SH-SY5Y (cell line): ENCODE results near the gene HOXC5.

ENCODE experiments used
- GATA2 ChIP-seq: IDR thresholded peaks from 2 replicates; pipeline ENCODE4 v1.6.1; 2011; ENCODE audit warnings: mild to moderate bottlenecking, low read depth, low read length
- GATA3 ChIP-seq: IDR thresholded peaks from 2 replicates; pipeline ENCODE4 v1.6.1; 2011; ENCODE audit warnings: low read depth, mild to moderate bottlenecking, low read length, moderate library complexity

The HOXC5 gene

DNA sequence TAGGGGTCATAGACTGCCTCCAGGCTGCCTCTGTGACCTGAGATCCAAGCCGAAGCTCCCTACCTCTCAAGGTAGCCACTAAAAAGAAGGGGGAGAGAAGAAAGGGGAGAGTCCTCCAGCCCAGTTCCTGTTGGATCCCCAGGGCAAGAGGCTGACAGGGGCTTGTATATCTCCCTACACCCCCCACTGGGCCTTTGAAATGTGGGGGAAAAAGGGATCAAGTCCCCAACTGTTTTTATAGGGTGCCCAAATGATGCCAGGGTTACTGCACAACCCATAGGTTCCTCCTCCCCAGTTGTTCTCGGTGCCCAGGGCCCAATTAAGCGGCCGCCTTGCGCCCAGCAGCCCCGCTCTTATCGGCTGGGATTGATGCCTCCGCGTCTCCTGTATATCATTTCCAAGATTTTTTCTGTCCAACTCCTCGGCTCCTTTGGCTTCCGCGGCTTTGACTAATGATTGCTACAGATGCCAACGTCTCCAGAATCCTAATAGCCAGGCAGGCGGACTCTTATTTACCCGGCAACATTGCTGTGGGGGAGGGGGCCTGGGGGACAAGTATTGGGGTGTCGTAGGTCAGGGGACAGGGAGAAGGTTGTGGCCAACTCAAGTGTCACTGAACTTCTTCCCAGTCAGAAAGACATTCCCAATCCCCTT lies 13.1 kb downstream of the HOXC5 start:
- TF ChIP-seq GATA2 (no peak), GATA3 (no peak)

DNA sequence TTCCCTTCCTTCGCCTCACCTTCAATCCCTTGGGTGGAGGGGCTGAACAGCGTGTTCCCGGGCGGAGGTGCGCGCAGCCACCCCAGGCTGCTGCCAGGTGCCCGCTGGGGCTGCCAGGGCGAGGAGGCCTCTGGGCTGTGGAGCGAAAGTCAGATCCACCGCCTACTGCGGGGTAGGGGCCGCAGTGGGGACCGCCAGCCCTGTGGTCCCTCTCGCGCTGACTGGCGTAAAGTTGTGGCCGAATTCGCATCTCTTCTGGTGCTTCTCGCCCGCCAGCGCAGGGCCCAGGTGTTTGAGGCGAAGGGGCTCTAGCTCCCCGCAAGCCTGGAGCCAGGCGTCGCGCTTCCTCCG lies 13.9 kb downstream of the HOXC5 start:
- no peak for TF ChIP-seq GATA2
- TF ChIP-seq GATA3 = no peak

DNA sequence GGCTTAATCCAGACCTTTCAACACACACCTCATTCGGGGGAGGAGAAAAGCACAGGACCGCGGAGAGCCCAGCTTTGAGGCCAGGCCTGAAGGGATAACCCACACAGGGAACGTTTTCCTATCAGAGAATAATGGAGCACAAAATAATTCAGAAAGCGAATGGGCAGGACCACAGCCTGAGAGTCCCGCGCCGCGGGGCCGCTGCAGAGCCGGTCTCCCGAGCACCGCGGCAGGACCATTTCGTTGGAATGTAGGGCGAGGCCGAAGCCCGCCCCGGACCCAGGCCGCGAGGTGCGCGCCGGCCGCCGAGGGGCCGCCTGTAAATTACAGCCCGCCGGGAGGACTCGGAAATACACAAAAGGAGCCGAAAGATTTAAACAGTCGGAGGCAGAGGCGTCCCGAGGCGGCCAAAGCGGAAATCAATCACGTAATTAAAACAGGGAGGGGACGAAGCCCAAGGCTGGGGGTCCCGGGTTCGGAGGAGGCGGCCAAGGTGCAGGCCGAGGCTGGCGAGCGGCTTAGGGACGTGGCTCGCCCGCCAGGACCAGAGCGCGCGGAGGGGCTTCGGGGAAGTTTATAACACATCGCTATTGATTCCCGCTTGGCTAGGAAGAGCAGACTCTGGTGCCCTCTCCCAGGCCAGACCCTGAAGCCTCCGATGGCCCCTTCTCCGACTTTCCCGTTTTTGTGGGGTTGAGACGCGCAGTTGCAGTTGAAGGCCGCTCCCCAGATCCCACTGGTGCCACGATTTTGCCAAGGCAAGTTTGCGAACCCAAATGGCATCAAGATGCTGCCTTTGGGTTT lies 14.5 kb downstream of the HOXC5 start:
- no peak for TF ChIP-seq GATA3
- TF ChIP-seq GATA2 = no peak

DNA sequence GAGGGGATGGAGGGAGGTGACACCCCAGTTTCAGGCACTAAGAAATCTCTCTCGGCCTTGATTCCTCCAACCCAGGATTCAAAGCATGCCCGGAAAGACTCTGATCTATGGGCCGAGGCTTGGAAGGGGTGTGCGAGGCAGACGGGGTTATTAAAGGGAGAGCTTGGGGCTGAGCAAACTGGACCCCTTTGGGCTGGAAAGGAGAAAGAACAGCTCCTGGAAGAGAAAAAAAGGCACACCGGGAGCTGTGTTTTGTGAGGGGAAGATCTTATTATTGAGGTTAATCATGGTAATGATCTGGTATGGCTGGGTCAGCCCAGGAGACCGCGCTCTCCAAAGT lies 15.1 kb downstream of the HOXC5 start:
- TF ChIP-seq GATA3 = no peak
- no peak for TF ChIP-seq GATA2

DNA sequence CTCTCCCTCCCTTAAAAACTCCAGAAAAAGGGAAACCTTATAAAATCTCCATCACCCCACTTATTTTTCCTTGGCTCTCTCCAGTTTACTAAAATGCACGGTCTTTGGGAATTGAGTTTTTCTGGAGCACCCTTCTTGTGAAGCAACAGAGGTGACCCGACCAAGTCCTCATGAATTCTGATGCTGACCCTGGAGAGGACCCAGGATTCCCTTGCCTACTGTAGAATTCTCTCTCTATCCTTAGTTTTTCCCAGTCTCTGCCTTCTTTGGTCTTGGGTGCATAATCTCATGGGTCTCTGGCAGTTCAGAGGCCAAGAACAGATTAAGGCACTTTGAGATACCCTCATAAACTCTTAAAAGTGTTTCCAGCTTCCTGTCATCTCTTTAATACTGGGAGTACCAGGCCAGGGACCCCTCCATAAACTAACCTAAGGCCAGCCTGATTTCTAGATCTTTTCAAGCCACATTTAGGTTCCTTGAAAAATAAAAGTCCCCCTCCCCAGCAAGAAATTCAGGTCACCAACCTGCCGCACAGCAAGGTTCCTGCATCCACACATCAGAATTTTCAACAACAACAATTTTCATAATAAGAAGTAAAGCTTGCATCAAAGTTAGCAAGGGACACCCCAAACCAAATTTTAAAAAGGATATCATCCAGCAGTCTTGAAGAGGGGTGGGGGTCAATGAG lies 15.7 kb downstream of the HOXC5 start:
- TF ChIP-seq GATA3 = no peak
- TF ChIP-seq GATA2 = no peak

DNA sequence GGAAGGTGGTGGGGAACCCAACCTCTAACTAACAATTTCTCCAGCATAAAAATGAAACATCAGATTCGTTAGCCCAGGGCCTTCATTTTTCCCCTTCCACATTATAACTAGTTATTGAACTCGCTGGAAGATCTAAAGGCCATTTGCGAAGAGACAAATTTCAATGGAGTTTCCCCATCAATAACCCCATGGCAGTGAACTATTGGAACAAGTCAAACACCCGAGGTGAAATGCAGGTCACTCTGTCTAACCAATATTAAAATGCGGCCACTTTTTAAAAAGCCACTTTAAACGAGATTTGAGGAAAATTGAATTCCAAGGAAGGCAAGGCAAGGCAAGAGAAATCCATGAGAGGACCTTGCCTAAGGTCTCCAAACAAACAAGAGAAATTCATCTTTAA lies 16.3 kb downstream of the HOXC5 start:
- TF ChIP-seq GATA2 (no peak), GATA3 (no peak)

DNA sequence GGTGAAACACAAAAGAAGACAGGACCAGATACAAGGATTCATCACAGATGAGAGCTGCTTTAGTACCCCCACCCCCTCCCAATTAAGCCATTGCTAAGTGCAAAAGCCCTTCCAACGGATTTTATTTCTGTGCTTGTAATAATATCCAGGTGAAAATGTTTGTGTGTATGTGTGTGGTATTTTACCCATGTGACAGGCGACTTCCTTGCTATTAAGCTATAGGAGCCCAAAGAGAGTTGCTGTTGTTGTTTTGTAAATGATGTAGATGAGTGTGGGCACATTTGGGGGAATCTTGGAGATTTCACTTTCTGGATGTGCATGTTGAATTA lies 17.6 kb downstream of the HOXC5 start:
- TF ChIP-seq GATA2 (no peak), GATA3 (no peak)

DNA sequence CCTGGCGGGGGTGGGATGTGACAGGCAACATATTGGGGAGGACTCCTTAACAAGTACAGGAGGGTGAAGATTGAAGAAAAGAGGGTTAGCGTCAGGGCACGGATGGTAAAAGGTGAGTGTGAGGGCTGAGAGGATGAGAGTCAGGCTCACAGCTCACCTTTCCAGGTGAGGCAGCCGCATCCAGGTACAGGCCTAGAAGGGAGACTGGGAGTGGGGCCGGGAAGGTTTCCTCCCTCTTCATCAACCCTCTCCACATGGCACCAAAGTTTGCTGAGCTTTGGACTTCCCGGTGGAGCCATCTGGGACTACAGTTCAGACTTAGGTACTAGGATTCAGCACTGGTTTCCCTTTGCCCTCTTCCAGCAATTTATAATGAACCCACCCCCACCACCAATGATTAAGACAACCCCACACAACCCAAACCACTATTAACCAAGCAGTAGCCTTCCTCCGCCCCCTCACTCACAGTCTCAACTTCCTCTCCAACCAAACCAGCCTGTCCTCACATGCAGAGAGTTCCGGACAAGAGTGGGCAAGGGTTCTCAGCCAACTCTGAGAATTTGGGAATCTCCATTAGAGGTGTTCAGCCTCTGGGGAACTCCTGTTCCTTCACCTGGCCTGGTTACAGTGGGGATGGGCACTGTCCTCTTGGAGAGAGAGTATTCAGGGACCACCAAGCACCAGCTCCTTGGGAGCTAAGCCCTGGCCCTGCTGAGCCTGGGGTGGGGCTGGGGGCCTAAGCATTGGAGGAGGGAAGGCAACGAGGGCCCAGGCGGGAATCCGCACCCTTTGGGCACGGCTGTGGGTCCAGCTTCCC lies 18.4 kb downstream of the HOXC5 start:
- no peak for TF ChIP-seq GATA3
- TF ChIP-seq GATA2 = no peak

DNA sequence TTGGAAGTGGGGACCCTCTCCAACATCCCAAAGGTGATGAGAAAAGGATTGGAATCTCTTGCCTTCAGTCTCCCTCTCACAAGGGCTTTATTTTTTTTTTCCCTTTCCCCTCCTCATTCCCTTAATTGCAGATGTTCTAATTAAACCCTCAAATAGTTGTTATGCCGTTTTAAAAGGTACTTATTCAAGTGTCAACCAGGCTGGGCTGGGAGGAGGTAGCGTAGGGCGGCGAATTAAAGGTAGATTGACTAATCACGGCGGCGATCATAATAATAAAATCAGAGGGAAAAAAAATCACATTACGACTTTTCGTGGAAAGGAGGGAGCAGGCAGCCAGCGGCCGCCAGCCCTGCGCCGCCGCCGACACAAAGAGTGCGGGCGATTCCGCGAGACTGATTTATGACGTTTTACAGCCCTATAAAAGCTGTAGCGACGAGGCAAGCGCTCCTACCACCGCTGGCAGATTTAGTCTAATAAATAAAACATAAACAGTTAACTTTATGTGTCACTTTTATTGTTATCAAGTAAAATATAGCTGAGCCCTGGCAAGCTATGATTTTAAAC lies 19.1 kb downstream of the HOXC5 start:
- peak; percentile 59 for TF ChIP-seq GATA2
- TF ChIP-seq GATA3 = no peak

DNA sequence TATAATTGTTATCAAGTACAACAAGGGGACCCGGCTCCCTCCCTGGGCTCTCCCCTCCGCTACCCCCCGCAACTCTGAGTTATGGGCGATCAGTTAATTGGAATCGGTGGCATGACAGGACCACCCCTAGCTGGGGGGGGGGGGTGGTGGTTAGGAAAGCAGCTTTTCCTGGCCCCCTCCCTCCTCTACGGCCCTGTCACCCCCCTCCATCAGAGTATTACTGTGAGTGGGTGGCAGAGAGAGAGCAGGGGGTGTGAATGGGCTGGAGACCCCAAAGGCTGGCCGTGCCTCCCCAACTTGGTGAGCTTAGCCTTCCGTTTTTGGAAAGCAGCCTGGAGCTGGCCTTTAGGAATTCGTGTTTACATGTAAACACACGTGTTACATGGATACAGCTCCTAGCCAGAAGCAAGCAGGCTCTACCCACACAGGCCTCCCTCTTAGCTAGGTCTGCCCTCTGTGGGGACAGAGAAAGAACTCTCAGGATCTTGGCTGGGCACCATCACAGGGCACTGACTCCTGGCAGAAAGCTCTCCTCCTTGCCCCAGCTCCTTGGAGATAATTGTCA lies 19.7 kb downstream of the HOXC5 start:
- TF ChIP-seq GATA3 (no peak), GATA2 (no peak; the same call in 1 of the 2 replicates)

DNA sequence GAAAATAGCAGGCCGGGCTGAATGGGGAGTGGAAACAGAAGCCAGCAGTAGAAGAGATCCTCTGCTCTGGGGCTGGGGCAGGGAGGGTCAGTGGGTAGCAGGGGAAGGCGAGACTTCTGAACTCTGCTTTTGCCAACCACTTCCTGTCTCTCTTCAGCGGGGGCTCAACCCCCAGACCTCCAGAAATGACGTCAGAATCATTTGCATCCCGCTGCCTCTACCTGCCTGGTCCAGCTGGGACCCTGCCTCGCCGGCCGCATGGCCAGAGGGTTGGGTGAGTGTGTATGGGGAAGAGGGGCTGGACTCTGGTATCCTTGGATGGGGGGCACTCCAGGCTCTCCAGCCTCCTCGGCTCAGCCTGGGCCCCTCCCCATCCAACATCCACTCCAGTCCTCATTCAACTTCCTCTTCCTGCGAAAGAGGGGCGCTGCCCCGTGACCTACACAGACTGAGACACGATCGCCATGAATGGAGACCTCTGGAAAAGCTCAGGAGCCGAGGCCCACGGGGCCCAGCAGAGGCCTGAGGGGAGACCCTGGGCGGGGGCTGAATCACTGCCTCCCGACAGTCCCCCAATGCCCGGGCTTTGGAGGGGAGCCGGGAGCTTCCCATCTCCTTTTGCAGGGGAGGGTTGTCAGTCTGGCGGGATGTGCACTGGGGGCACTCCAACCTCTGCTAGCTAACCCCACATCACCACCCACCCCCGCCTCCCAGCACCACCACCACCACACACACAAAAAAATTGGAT lies 20.3 kb downstream of the HOXC5 start:
- TF ChIP-seq GATA2 (no peak), GATA3 (no peak)

DNA sequence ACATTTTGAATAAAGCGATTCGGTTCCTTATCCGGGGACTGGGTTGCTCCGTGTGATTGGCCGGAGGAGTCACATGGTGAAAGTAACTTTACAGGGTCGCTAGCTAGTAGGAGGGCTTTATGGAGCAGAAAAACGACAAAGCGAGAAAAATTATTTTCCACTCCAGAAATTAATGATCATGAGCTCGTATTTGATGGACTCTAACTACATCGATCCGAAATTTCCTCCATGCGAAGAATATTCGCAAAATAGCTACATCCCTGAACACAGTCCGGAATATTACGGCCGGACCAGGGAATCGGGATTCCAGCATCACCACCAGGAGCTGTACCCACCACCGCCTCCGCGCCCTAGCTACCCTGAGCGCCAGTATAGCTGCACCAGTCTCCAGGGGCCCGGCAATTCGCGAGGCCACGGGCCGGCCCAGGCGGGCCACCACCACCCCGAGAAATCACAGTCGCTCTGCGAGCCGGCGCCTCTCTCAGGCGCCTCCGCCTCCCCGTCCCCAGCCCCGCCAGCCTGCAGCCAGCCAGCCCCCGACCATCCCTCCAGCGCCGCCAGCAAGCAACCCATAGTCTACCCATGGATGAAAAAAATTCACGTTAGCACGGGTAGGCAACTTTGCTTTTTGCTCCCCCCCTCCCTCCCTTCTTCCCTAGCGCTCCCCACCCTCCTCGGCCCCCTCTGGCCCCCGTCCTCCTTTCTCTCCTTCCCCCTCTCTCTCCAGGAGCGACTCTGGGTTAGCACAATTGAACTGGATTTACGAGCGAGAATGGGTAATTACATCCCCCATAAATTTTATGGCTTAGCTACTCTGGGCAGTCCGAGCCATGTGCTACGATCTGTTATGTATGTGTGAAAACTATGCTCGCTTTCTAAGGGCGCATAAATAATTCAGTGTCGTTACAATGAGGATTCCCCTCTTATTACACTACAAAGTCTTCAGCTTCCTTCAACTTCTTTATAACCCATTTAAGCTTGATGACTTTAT lies 21.2 kb downstream of the HOXC5 start, which contains the start of gene HOXC4:
Gene HOXC4, plus strand, starts transcription at position 85 of the 991 bp plus-strand sequence. Its CDS starts 88 bp downstream, at position 173.
- no peak for TF ChIP-seq GATA2
- TF ChIP-seq GATA3 = no peak
